ENCODE data around the gene FRMPD1.

GRCh38 chr9:37623267-37623666 is 27.5 kb upstream of the FRMPD1 start:
- no peak for TF ChIP-seq POLR2AphosphoS5 (IDR thresholded peaks at IDR 0.05; ENCODE audit: low read depth, low read length)
- TF ChIP-seq POLR2A (IDR thresholded peaks at IDR 0.05; ENCODE audit: low read depth, low read length): no peak
- TF ChIP-seq TAF1 (IDR thresholded peaks at IDR 0.05; ENCODE audit: borderline replicate concordance, low read depth, low read length): no peak

All from GM12892 (cell line).